H1 (cell line): Measurements from ENCODE around the gene PALM.
A peak's percentile ranks its signal among the peaks of the same experiment; 100 is the strongest.

Experiments used
- BRCA1 ChIP-seq: IDR thresholded peaks from 2 replicates; pipeline ENCODE4 v1.6.1; 2012; ENCODE audit warnings: low read depth, low read length, improper control_type of control experiment
- CREB1 ChIP-seq: IDR thresholded peaks from 2 replicates; pipeline ENCODE4 v1.6.1; 2012; ENCODE audit warnings: inconsistent platforms
- EP300 ChIP-seq, 2 experiments: IDR thresholded peaks; 1 replicate in 1 of 2; 2 replicates in 1 of 2; pipeline ENCODE4 v1.6.1; 2011 to 2012; ENCODE audit warnings: low read depth in 2 of 2, low read length in 2 of 2, mild to moderate bottlenecking in 2 of 2, borderline replicate concordance in 1 of 2, inconsistent platforms in 1 of 2, moderate library complexity in 1 of 2
- EZH2 ChIP-seq: fragments of 200-600 bp; sonication (generic); IDR thresholded peaks from 2 replicates; pipeline ENCODE4 v1.7.1; 2012; ENCODE audit warnings: low read depth, mild to moderate bottlenecking, moderate library complexity, low read length, inconsistent platforms; ENCODE audit not compliant: severe bottlenecking
- GABPA ChIP-seq: IDR thresholded peaks from 2 replicates; pipeline ENCODE4 v1.6.1; 2011; ENCODE audit warnings: mild to moderate bottlenecking, low read length, moderate library complexity, borderline replicate concordance; ENCODE audit not compliant: insufficient read depth
- MAFK ChIP-seq: IDR thresholded peaks from 2 replicates; pipeline ENCODE4 v1.6.1; 2012; ENCODE audit warnings: low read depth, mild to moderate bottlenecking, improper control_type of control experiment, low read length
- POLR2A ChIP-seq, 2 experiments: IDR thresholded peaks; 1 replicate in 1 of 2; 2 replicates in 1 of 2; pipeline ENCODE4 v1.6.1; 2011; ENCODE audit warnings: low read depth in 2 of 2, low read length in 2 of 2, mild to moderate bottlenecking in 2 of 2; ENCODE audit errors: control extremely low read depth in 1 of 2
- POLR2AphosphoS5 ChIP-seq: IDR thresholded peaks from 2 replicates; pipeline ENCODE4 v1.6.1; 2011; ENCODE audit warnings: low read depth, low read length
- TAF1 ChIP-seq: IDR thresholded peaks from 2 replicates; pipeline ENCODE4 v1.6.1; 2011; ENCODE audit warnings: mild to moderate bottlenecking, low read depth, low read length
- TF ChIP-seq, protein P1 (sequence below): IDR thresholded peaks from 2 replicates; pipeline ENCODE4 v1.6.1; 2011; ENCODE audit warnings: low read depth, mild to moderate bottlenecking, low read length; ENCODE audit not compliant: insufficient read depth
- TF ChIP-seq, protein P2 (sequence below), 3 experiments: IDR thresholded peaks; 1 replicate in 2 of 3; 2 replicates in 1 of 3; pipeline versions ENCODE4 v1.5.1 to v1.6.1; 2011; ENCODE audit warnings: low read length in 3 of 3, mild to moderate bottlenecking in 3 of 3, inconsistent platforms in 2 of 3, low read depth in 1 of 3, moderate library complexity in 1 of 3; ENCODE audit not compliant: insufficient read depth in 1 of 3; ENCODE audit errors: control extremely low read depth in 1 of 3
- TF ChIP-seq, protein P3 (sequence below): IDR thresholded peaks from 2 replicates; pipeline ENCODE4 v1.6.1; 2012; ENCODE audit warnings: inconsistent platforms

DNA sequence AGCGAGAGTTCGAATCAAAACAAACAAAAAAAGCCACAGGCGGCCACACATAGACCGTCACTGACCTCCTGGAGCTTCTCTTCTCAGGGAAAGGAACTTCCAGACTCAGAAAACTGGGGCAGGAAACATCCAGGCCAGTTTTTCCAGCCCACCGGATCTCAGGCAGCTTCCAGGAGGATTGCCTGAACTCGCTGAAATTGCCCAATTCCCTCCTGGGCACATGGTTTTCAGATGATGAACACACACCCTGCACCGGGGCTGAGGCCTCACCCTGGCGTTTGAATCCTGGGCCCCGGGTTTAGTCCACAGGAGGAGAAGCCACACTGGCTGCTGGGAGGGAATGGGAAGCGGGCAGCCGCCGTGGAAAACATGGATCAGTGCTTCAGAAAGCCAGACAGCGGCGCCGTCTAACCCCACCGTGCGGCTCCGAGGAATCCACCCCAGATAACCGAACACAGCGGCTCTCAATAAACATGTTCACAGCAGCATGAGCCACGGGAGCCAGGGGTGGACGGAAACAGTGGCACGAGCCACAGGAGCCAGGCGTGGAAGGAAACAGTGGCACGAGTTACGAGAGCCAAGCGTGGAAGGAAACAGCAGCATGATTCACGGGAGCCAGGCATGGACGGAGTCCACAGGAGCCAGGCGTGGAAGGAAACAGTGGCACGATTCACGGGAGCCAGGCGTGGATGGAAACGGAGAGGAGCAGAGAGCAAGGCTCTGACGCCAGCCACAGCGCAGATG, 70.3 kb downstream of the PALM start:
- no peak for TF ChIP-seq POLR2AphosphoS5
- TF ChIP-seq, protein P1, sequence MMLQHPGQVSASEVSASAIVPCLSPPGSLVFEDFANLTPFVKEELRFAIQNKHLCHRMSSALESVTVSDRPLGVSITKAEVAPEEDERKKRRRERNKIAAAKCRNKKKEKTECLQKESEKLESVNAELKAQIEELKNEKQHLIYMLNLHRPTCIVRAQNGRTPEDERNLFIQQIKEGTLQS: no peak
- TF ChIP-seq GABPA: no peak
- TF ChIP-seq, protein P2, sequence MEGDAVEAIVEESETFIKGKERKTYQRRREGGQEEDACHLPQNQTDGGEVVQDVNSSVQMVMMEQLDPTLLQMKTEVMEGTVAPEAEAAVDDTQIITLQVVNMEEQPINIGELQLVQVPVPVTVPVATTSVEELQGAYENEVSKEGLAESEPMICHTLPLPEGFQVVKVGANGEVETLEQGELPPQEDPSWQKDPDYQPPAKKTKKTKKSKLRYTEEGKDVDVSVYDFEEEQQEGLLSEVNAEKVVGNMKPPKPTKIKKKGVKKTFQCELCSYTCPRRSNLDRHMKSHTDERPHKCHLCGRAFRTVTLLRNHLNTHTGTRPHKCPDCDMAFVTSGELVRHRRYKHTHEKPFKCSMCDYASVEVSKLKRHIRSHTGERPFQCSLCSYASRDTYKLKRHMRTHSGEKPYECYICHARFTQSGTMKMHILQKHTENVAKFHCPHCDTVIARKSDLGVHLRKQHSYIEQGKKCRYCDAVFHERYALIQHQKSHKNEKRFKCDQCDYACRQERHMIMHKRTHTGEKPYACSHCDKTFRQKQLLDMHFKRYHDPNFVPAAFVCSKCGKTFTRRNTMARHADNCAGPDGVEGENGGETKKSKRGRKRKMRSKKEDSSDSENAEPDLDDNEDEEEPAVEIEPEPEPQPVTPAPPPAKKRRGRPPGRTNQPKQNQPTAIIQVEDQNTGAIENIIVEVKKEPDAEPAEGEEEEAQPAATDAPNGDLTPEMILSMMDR (IDR thresholded peaks at IDR 0.05; ENCODE audit: control extremely low read depth in 1 of 3, insufficient read depth in 1 of 3, low read depth in 1 of 3, low read length in 3 of 3): no peak
- no peak for TF ChIP-seq POLR2A (IDR thresholded peaks at IDR 0.05; ENCODE audit: control extremely low read depth in 1 of 2, low read depth in 2 of 2, low read length in 2 of 2)
- TF ChIP-seq, protein P3, sequence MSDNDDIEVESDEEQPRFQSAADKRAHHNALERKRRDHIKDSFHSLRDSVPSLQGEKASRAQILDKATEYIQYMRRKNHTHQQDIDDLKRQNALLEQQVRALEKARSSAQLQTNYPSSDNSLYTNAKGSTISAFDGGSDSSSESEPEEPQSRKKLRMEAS: peak; percentile 51; the same call in 1 of the 2 replicates
- TF ChIP-seq MAFK: no peak
- TF ChIP-seq EP300 (IDR thresholded peaks at IDR 0.05; ENCODE audit: borderline replicate concordance in 1 of 2, low read depth in 2 of 2, low read length in 2 of 2): no peak
- no peak for TF ChIP-seq TAF1
- no peak for TF ChIP-seq EZH2
- TF ChIP-seq CREB1: no peak
- no peak for TF ChIP-seq BRCA1
